BJ (cell line): ENCODE results near the gene MUC2. TPM values are rescaled to one million over a fixed set of nuclear protein-coding genes. Genes with fewer than 3 reads are reported as not detected.

Source experiments
- CTCF ChIA-PET: fragments of 350-600 bp; formaldehyde crosslinking; extraction: SDS; loops from one replicate; lab custom pipeline; 2021; ENCODE audit warnings: antibody characterized with exemption, inconsistent platforms; lab: Yijun Ruan, JAX
- POLR2A ChIA-PET: fragments of 300-600 bp; sonication (Branson Sonifier 250); formaldehyde crosslinking; extraction: SDS; loops from one replicate; lab custom pipeline; 2021; ENCODE audit warnings: antibody characterized with exemption; lab: Charles Lee
- DNase-seq: peaks from one replicate; pipeline ENCODE4 v3.0.0-alpha.2; 2011; ENCODE audit warnings: low read depth
- H3K27me3 ChIP-seq: 2 replicates; pipeline ENCODE4 v1.6.0; 2011; ENCODE audit warnings: low read length; ENCODE audit not compliant: control insufficient read depth, insufficient read depth
- H3K36me3 ChIP-seq: 2 replicates; pipeline ENCODE4 v1.5.1; 2011; ENCODE audit warnings: low read length; ENCODE audit not compliant: control insufficient read depth, insufficient read depth
- H3K4me3 ChIP-seq: 2 replicates; pipeline ENCODE4 v1.5.1; 2011; ENCODE audit warnings: low read depth, mild to moderate bottlenecking, control low read depth, low read length
- CTCF ChIP-seq: IDR thresholded peaks from 2 replicates; pipeline ENCODE4 v1.5.1; 2011; ENCODE audit warnings: low read depth, mild to moderate bottlenecking, control low read depth, inconsistent platforms, low read length, moderate library complexity; ENCODE audit not compliant: insufficient read depth
- polyA plus RNA-seq: library from polyadenylated mRNA; depleted of rRNA; stranded (reverse); fragments of >200 nt; gene quantifications from 2 replicates; pipeline ENCODE4 v1.2.3, GENCODE V29; 2011

MUC2 gene
- polyA plus RNA-seq, 1 experiment: not detected

GRCh38 chr11:1051356-1052132 is 23.1 kb upstream of the MUC2 start:
- H3K27me3 ChIP-seq: peaks cover 5% of the 10 kb centered on the region
- TF ChIP-seq CTCF: no peak
- no peak overlapping the region for H3K4me3 ChIP-seq
- no peaks in the 10 kb centered on the region for H3K36me3 ChIP-seq
- ChIA-PET CTCF (interaction anchor here (0.6 to 2.3 kb wide), 24 partner anchors 9 to 248 kb away, joined by 3 to 20 read pairs (median 4); partner anchors contain the start of genes AP2A2, CHID1, PNPLA2 and POLR2L), POLR2A (no interaction called here)
- DNase-seq: no peak

GRCh38 chr11:1052133-1053011 is 22.3 kb upstream of the MUC2 start:
- Histone ChIP-seq H3K4me3 (no peak overlapping the region), H3K36me3 (no peaks in the 10 kb centered on the region), H3K27me3 (peaks cover 5% of the 10 kb centered on the region)
- CTCF ChIA-PET: interaction anchor here (0.7 to 2.3 kb wide), 11 partner anchors 9 to 222 kb away, joined by 3 to 20 read pairs (median 6); partner anchors contain the start of genes AP2A2, CHID1, POLR2L and TSPAN4
- no peak for DNase-seq
- no peak for TF ChIP-seq CTCF
- POLR2A ChIA-PET: no interaction called here

DNA sequence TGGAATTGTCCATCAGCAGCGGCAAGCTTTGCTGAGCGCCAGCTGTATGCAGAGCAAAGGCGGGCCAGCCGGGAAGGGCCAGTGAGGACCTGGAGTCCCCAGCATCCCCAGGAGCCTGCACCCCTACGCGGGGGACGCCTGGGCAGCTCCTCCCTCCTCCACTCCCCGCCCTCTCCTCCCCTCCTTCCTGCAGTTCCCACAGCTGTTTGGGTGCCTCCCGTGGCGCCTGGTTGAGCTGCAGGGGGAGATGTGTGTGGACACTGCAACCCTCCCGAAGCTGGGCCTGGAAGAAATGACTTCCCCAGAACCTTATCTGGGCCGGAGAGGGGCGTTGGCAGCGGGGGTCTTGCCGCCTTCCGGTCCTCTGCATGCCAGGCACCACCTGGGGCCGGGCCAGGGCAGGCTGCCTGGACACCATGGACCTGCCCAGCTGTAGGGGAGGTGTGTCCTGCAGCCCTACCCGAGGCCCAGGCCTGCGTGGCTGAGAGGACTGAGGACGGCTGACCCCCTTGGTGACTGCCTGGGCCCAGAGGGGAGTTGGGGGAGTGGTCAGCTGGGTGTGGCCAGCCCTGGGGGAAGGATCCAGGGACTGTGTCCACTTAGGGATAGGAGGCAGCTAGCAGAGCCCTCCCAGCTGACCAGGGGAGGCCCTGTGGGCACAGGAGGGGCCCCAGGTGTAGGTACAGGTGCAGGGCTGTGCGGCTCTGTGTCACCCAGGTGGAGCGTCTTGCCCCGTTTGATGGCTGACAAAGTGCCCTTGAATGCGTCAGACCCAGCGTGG is 21.4 kb upstream of the MUC2 start:
- no peak for DNase-seq
- Histone ChIP-seq H3K4me3 (no peak overlapping the region), H3K36me3 (no peaks in the 10 kb centered on the region), H3K27me3 (peaks cover 3% of the 10 kb centered on the region; the same call in 1 of the 2 replicates)
- no peak for TF ChIP-seq CTCF
- POLR2A ChIA-PET: no interaction called here
- CTCF ChIA-PET: no interaction called here

DNA sequence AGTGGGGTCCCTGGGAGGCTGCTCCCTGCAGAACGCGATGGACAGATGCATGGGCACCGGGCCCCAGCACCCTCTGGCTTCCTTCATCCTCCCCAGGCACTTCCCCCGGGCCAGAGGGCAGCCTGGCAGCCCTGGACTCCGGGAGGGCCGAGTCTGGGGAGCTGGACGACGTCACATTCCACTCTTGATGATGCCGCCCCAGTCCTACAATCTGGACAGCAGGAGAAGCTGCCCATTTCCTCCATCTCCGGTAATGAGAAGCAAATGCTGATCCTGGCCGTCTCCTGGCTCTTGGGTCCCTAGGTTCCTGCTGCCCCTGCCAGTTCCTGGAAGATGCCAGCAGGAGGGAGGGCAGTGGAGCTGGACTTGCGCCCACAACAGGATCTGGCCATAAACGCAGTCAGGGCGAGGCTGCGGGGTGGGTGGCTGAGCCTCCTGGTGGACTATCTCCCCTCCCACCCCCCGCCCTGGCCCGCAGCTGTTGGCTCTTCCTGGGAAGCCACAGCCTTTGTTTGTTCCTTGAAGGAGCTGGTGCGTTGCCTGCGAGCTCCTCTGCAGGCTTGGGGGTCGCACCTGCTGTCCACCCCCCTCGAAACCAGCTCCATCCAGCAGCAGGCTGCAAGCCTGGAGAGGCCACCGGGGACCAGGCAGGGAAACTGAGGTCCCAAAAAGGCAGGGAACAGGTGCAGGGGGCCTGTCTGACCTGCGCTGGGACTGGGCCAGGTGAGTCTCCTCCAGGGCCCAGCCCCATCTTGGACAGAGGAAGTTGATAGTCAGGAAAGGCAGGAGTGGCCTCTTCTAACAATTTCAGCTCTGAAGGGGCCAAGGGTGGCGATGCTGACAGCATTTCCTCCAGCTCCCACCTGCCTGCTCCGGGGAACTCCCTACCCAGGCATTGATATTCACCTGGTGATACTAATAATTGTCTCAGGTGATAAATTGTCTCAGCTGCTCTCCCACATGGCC is 20.2 kb upstream of the MUC2 start:
- Histone ChIP-seq H3K4me3 (no peak overlapping the region), H3K36me3 (no peaks in the 10 kb centered on the region), H3K27me3 (0 out of 2 replicates have a peak, but pooled peaks cover 1% of the 10 kb centered on the region)
- ChIA-PET CTCF (interaction anchor here (0.7 to 1.1 kb wide), 6 partner anchors 9 to 520 kb away, joined by 3 to 5 read pairs (median 3); no protein-coding TSS in a partner anchor), POLR2A (no interaction called here)
- no peak for TF ChIP-seq CTCF
- no peak for DNase-seq
